IMR-90 (cell line): ENCODE data around the gene MYO1F. TPM values are rescaled to one million over a fixed set of nuclear protein-coding genes. Genes with fewer than 3 reads are reported as not detected.
A peak's percentile ranks its signal among the peaks of the same experiment; 100 is the strongest.

Experiments
- ATAC-seq: fragments of 200-7000 bp; cut with Tn5 transposase; 2 replicates; pipeline ENCODE4 v1.9.1; 2020; ENCODE audit warnings: low read depth, mild to moderate bottlenecking, moderate library complexity
- BruUV-seq: library from RNA; stranded (reverse); fragments of 400-500 nt; replicated peaks from 2 replicates; lab custom pipeline; 2021; lab: Mats Ljungman, UMichigan
- CTCF ChIA-PET: fragments of 300-600 bp; formaldehyde crosslinking; extraction: SDS; loops from one replicate; lab custom pipeline; 2021; ENCODE audit warnings: antibody characterized with exemption; lab: Yijun Ruan, JAX
- POLR2A ChIA-PET: fragments of 300-600 bp; sonication (Branson Sonifier 250); formaldehyde crosslinking; loops from one replicate; lab custom pipeline; 2022; ENCODE audit warnings: antibody characterized with exemption; ENCODE audit not compliant: unreplicated experiment; lab: Charles Lee
- DNase-seq: peaks from one replicate; pipeline ENCODE4 v3.0.0; 2013
- H2AFZ ChIP-seq: replicated peaks from 2 replicates; pipeline ENCODE3; 2013; ENCODE audit warnings: low read length, mild to moderate bottlenecking; ENCODE audit not compliant: poor library complexity
- H2AK5ac ChIP-seq: 2 replicates; pipeline ENCODE4 v1.6.1; 2013; ENCODE audit warnings: low read depth, low read length, inconsistent platforms
- H2AK9ac ChIP-seq: replicated peaks from 2 replicates; pipeline ENCODE3; 2013; ENCODE audit warnings: mild to moderate bottlenecking, low read depth, low read length, moderate library complexity; ENCODE audit not compliant: poor library complexity
- H2BK120ac ChIP-seq: 2 replicates; pipeline ENCODE4 v1.6.1; 2013; ENCODE audit warnings: low read depth, low read length, inconsistent platforms
- H2BK15ac ChIP-seq: 3 replicates; pipeline ENCODE4 v1.6.1; 2013; ENCODE audit warnings: low read depth, low read length, inconsistent platforms
- H2BK20ac ChIP-seq: 2 replicates; pipeline ENCODE4 v1.6.1; 2013; ENCODE audit warnings: low read depth, mild to moderate bottlenecking, inconsistent platforms, low read length, moderate library complexity
- H2BK5ac ChIP-seq: 2 replicates; pipeline ENCODE4 v1.6.1; 2013; ENCODE audit warnings: mild to moderate bottlenecking, low read depth, low read length, inconsistent platforms; ENCODE audit not compliant: poor library complexity, severe bottlenecking
- H3K14ac ChIP-seq: replicated peaks from 2 replicates; pipeline ENCODE4 v1.6.1; 2013; ENCODE audit warnings: low read depth, low read length, inconsistent platforms
- H3K18ac ChIP-seq: 2 replicates; pipeline ENCODE4 v1.6.1; 2013; ENCODE audit warnings: low read depth, low read length, control low read depth
- H3K23ac ChIP-seq: 2 replicates; pipeline ENCODE4 v1.6.1; 2013; ENCODE audit warnings: low read depth, low read length, inconsistent platforms
- H3K27ac ChIP-seq: 2 replicates; pipeline ENCODE4 v1.5.1; 2013; ENCODE audit warnings: mild to moderate bottlenecking, control low read depth, low read length; ENCODE audit not compliant: insufficient read depth
- H3K27me3 ChIP-seq: 2 replicates; pipeline ENCODE4 v1.6.1; 2013; ENCODE audit warnings: low read length; ENCODE audit not compliant: control insufficient read depth, insufficient read depth
- H3K36me3 ChIP-seq: 2 replicates; pipeline ENCODE4 v1.6.1; 2013; ENCODE audit warnings: low read length, mixed read lengths; ENCODE audit not compliant: control insufficient read depth, insufficient read depth
- H3K4ac ChIP-seq: 2 replicates; pipeline ENCODE4 v1.6.1; 2013; ENCODE audit warnings: low read depth, low read length, inconsistent platforms
- H3K4me1 ChIP-seq: 2 replicates; pipeline ENCODE4 v1.6.1; 2013; ENCODE audit warnings: low read length, mixed read lengths; ENCODE audit not compliant: control insufficient read depth, insufficient read depth
- H3K4me2 ChIP-seq: 2 replicates; pipeline ENCODE4 v1.6.1; 2013; ENCODE audit warnings: low read depth, mild to moderate bottlenecking, control low read depth, low read length, moderate library complexity
- H3K4me3 ChIP-seq: 2 replicates; pipeline ENCODE4 v1.5.1; 2013; ENCODE audit warnings: low read depth, mild to moderate bottlenecking, control low read depth, low read length, moderate library complexity; ENCODE audit not compliant: insufficient read depth
- H3K56ac ChIP-seq: 2 replicates; pipeline ENCODE4 v1.6.1; 2013; ENCODE audit warnings: low read length, inconsistent platforms; ENCODE audit not compliant: insufficient read depth; ENCODE audit errors: extremely low read depth
- H3K79me1 ChIP-seq, 2 experiments: 2 replicates each; pipeline ENCODE4 v1.6.1; 2013; ENCODE audit warnings: low read length in 2 of 2, inconsistent platforms in 1 of 2, low read depth in 1 of 2
- H3K9ac ChIP-seq: 2 replicates; pipeline ENCODE4 v1.6.1; 2013; ENCODE audit warnings: low read depth, low read length, control low read depth
- H3K9me1 ChIP-seq: 2 replicates; pipeline ENCODE4 v1.6.1; 2013; ENCODE audit warnings: low read length, inconsistent platforms; ENCODE audit not compliant: insufficient read depth
- H3K9me3 ChIP-seq: 2 replicates; pipeline ENCODE4 v1.6.1; 2013; ENCODE audit warnings: low read length; ENCODE audit not compliant: control insufficient read depth, insufficient read depth
- H4K20me1 ChIP-seq: 2 replicates; pipeline ENCODE4 v1.6.1; 2013; ENCODE audit warnings: low read length, inconsistent platforms; ENCODE audit not compliant: insufficient read depth
- H4K5ac ChIP-seq: 2 replicates; pipeline ENCODE4 v1.6.1; 2013; ENCODE audit warnings: mild to moderate bottlenecking, low read depth, low read length, control low read depth
- H4K8ac ChIP-seq, 2 experiments: 2 replicates each; pipeline ENCODE4 v1.6.1; 2013; ENCODE audit warnings: low read depth in 2 of 2, low read length in 2 of 2, control low read depth in 1 of 2, inconsistent platforms in 1 of 2
- H4K91ac ChIP-seq: 2 replicates; pipeline ENCODE4 v1.6.1; 2013; ENCODE audit warnings: low read depth, low read length, inconsistent platforms; ENCODE audit not compliant: insufficient read depth
- BHLHE40 ChIP-seq: fragments of 150-350 bp; IDR thresholded peaks from 2 replicates; pipeline ENCODE4 v1.6.1; 2016; ENCODE audit warnings: mild to moderate bottlenecking, low read depth, low read length
- CEBPB ChIP-seq: IDR thresholded peaks from 2 replicates; pipeline ENCODE4 v1.6.1; 2012; ENCODE audit warnings: low read depth, low read length, improper control_type of control experiment
- CHD1 ChIP-seq: IDR thresholded peaks from 2 replicates; pipeline ENCODE4 v1.6.1; 2012; ENCODE audit warnings: low read depth, low read length, improper control_type of control experiment
- ELK1 ChIP-seq: fragments of 150-350 bp; IDR thresholded peaks from 2 replicates; pipeline ENCODE4 v1.6.1; 2016; ENCODE audit warnings: low read depth, mild to moderate bottlenecking, low read length, moderate library complexity, borderline replicate concordance
- MAFK ChIP-seq: IDR thresholded peaks from 2 replicates; pipeline ENCODE4 v1.6.1; 2012; ENCODE audit warnings: low read depth, low read length, improper control_type of control experiment
- MAZ ChIP-seq: IDR thresholded peaks from 2 replicates; pipeline ENCODE4 v1.6.1; 2012; ENCODE audit warnings: low read depth, mild to moderate bottlenecking, low read length, improper control_type of control experiment, moderate library complexity, borderline replicate concordance
- MXI1 ChIP-seq: IDR thresholded peaks from 2 replicates; pipeline ENCODE4 v1.6.1; 2012; ENCODE audit warnings: low read depth, mild to moderate bottlenecking, low read length, moderate library complexity, borderline replicate concordance
- POLR2A ChIP-seq: IDR thresholded peaks from 2 replicates; pipeline ENCODE4 v1.6.1; 2012; ENCODE audit warnings: mild to moderate bottlenecking, low read depth, low read length
- RAD21 ChIP-seq: IDR thresholded peaks from 2 replicates; pipeline ENCODE4 v1.6.1; 2012; ENCODE audit warnings: low read length, improper control_type of control experiment
- SMC3 ChIP-seq: fragments of 150-350 bp; IDR thresholded peaks from 2 replicates; pipeline ENCODE4 v1.6.1; 2016; ENCODE audit warnings: low read depth, mild to moderate bottlenecking, antibody characterized with exemption, low read length, moderate library complexity
- WGBS, 2 experiments: methylation state at CpG; one replicate each; pipeline versions ENCODE4 v1.1.5 to v1.1.7; 2013; ENCODE audit warnings: missing lambda C conversion rate in 2 of 2; ENCODE audit not compliant: insufficient read length in 1 of 2; ENCODE audit errors: extremely low coverage in 2 of 2; 5-methylcytosine and 5-hydroxymethylcytosine counted together
- dilution Hi-C: fragments of 300-500 bp; cut with HindIII; formaldehyde crosslinking; loops from one replicate; pipeline ENCODE4 v1.14.3; 2018; ENCODE audit warnings: low sequenced_read_pairs; ENCODE audit not compliant: unreplicated experiment
- in situ Hi-C: fragments of 300-500 bp; cut with MboI; formaldehyde crosslinking; loops from 3 replicates; pipeline ENCODE4 v1.14.3; 2019; ENCODE audit warnings: low sequenced_read_pairs, inconsistent platforms, mixed read lengths
- intact Hi-C: fragments of 100-400 bp; cut with micrococcal nuclease; formaldehyde crosslinking; loops from 2 replicates; pipeline ENCODE4 v1.10.0; 2022
- polyA plus RNA-seq, 3 experiments: library from polyadenylated mRNA; depleted of rRNA; stranded (reverse); fragments of >200 nt; gene quantifications; 2 replicates each; pipeline ENCODE4 v1.2.3, GENCODE V29; 2012; ENCODE audit warnings: low replicate concordance in 1 of 3
- total RNA-seq: library from RNA; depleted of rRNA; stranded (reverse); fragments of >200 nt; gene quantifications from 2 replicates; pipeline ENCODE4 v1.2.3, GENCODE V29; 2012
- TF ChIP-seq, protein P1 (sequence below): conservative IDR thresholded peaks from 2 replicates; pipeline ENCODE4 v1.5.1; 2012; ENCODE audit warnings: mild to moderate bottlenecking, low read depth, low read length, improper control_type of control experiment
- TF ChIP-seq, protein P2 (sequence below): fragments of 150-350 bp; IDR thresholded peaks from 2 replicates; pipeline ENCODE4 v1.6.1; 2017; ENCODE audit warnings: mild to moderate bottlenecking, antibody characterized with exemption, low read length, low read depth

The MYO1F gene
- total and polyA plus RNA-seq, 2 of the 4 experiments (the other 2 are of a cell fraction) = 0.14 to 0.18 TPM

DNA sequence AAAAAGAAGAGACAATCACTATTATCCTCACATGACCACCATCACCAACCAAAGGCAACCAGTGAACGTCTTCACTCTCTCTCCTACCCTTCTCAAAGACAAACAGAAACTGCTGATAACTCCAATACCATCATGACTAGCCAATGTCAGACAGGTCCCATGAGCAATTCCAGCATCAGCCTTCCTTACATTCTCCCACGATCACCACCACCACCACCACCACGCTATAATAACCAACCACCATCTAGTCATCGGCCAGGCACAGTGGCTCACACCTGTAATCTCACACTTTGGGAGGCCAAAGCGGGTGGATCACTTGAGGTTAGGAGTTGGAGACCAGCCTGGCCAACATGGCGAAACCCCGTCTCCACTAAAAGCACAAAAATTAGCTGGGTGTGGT is 3.9 kb downstream of the MYO1F start:
- no peak overlapping the region for H3K18ac ChIP-seq
- no peak overlapping the region for H3K27ac ChIP-seq
- H4K91ac ChIP-seq = no peak overlapping the region
- peaks cover 0 to 15% of the 10 kb centered on the region in 2 experiments; a peak in 2 of 4 replicates for H3K79me1 ChIP-seq
- H3K14ac ChIP-seq = no peak overlapping the region
- peak overlapping the region; percentile 20; the same call in 1 of the 2 replicates for H2AK5ac ChIP-seq
- H3K4ac ChIP-seq = no peak overlapping the region
- DNase-seq (no peak), ATAC-seq (no peak)
- BruUV-seq = no TSS peak
- no peak overlapping the region for H2BK15ac ChIP-seq
- no peaks in the 10 kb centered on the region for H4K20me1 ChIP-seq
- 90% methylated on average over 3 of the region's 7 CpGs; no CpG with 5 or more reads in 1 of the 2 experiments for WGBS, 2 experiments
- no peak overlapping the region for H2BK20ac ChIP-seq
- no peaks in the 10 kb centered on the region for H3K9me3 ChIP-seq
- no peak overlapping the region for H2AK9ac ChIP-seq
- no peak overlapping the region for H4K5ac ChIP-seq
- H3K56ac ChIP-seq = no peak overlapping the region
- no peak overlapping the region for H3K4me3 ChIP-seq
- intact Hi-C loops (no loop called here), in situ Hi-C loops (loop anchor here (5.0 kb wide), 1 partner anchor 231 kb away; the partner anchor contains the start of gene KANK3), dilution Hi-C loops (no loop called here)
- H3K36me3 ChIP-seq = no peaks in the 10 kb centered on the region
- H3K23ac ChIP-seq = no peak overlapping the region
- H3K4me2 ChIP-seq = no peak overlapping the region
- H3K9ac ChIP-seq = no peak overlapping the region
- ChIA-PET CTCF (no interaction called here), POLR2A (no interaction called here)
- no peak overlapping the region for H4K8ac ChIP-seq
- peaks cover 17% of the 10 kb centered on the region for H3K4me1 ChIP-seq
- no peak overlapping the region for H2AFZ ChIP-seq
- H3K27me3 ChIP-seq = no peaks in the 10 kb centered on the region
- no peak overlapping the region for H2BK120ac ChIP-seq
- peaks cover 27% of the 10 kb centered on the region for H3K9me1 ChIP-seq
- H2BK5ac ChIP-seq = no peak overlapping the region
- TF ChIP-seq SMC3 (no peak), MXI1 (no peak), RAD21 (no peak), ELK1 (no peak), BHLHE40 (no peak), CEBPB (no peak), MAZ (no peak), MAFK (no peak), CHD1 (no peak), POLR2A (no peak)
- TF ChIP-seq, protein P1, sequence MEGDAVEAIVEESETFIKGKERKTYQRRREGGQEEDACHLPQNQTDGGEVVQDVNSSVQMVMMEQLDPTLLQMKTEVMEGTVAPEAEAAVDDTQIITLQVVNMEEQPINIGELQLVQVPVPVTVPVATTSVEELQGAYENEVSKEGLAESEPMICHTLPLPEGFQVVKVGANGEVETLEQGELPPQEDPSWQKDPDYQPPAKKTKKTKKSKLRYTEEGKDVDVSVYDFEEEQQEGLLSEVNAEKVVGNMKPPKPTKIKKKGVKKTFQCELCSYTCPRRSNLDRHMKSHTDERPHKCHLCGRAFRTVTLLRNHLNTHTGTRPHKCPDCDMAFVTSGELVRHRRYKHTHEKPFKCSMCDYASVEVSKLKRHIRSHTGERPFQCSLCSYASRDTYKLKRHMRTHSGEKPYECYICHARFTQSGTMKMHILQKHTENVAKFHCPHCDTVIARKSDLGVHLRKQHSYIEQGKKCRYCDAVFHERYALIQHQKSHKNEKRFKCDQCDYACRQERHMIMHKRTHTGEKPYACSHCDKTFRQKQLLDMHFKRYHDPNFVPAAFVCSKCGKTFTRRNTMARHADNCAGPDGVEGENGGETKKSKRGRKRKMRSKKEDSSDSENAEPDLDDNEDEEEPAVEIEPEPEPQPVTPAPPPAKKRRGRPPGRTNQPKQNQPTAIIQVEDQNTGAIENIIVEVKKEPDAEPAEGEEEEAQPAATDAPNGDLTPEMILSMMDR = no peak
- TF ChIP-seq, protein P2, sequence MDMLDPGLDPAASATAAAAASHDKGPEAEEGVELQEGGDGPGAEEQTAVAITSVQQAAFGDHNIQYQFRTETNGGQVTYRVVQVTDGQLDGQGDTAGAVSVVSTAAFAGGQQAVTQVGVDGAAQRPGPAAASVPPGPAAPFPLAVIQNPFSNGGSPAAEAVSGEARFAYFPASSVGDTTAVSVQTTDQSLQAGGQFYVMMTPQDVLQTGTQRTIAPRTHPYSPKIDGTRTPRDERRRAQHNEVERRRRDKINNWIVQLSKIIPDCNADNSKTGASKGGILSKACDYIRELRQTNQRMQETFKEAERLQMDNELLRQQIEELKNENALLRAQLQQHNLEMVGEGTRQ = no peak
